HG03469 (cell line): Measurements from ENCODE around the gene RIPPLY1.
"Not testable (repeated sequence)": the region's sequence is repeated elsewhere in the genome, so short reads cannot be mapped to it uniquely, and the experiment has no call there.

ENCODE experiments used
- ATAC-seq: cut with Tn5 transposase; IDR thresholded peaks from one replicate; pipeline ENCODE4 v1.9.1; 2021; ENCODE audit warnings: mild to moderate bottlenecking, moderate library complexity, moderate number of reproducible peaks; ENCODE audit not compliant: unreplicated experiment

Gene RIPPLY1

GRCh38 chrX:106917830-106918500, 14.8 kb upstream of the RIPPLY1 start:
- ATAC-seq, result no peak

- ATAC-seq, result no peak
These were observed 9.7 kb upstream of the RIPPLY1 start for GRCh38 chrX:106912864-106913263.

- ATAC-seq, result no peak
These were observed 3.2 kb upstream of the RIPPLY1 start for GRCh38 chrX:106906361-106906760.

GRCh38 chrX:106905064-106905708, 2.0 kb upstream of the RIPPLY1 start:
- no peak for ATAC-seq

- ATAC-seq, result no peak
These were observed 851 bp upstream of the RIPPLY1 start for GRCh38 chrX:106903856-106904528.

GRCh38 chrX:106902684-106903083, 457 bp downstream of the RIPPLY1 start:
- no peak for ATAC-seq

- ATAC-seq, result no peak
These were observed 1.3 kb downstream of the RIPPLY1 start for GRCh38 chrX:106901781-106902219.

- ATAC-seq, result no peak
These were observed 1.8 kb downstream of the RIPPLY1 start for GRCh38 chrX:106901341-106901740.

- ATAC-seq, result no peak
These were observed 3.3 kb downstream of the RIPPLY1 start for GRCh38 chrX:106899841-106900240.

GRCh38 chrX:106899276-106899675, 3.9 kb downstream of the RIPPLY1 start:
- ATAC-seq, result no peak

- peak; percentile 79 for ATAC-seq
These were observed 4.7 kb downstream of the RIPPLY1 start for GRCh38 chrX:106898462-106898861.

GRCh38 chrX:106897259-106897658, 5.9 kb downstream of the RIPPLY1 start:
- no peak for ATAC-seq

GRCh38 chrX:106894978-106895452, 8.1 kb downstream of the RIPPLY1 start:
- no peak for ATAC-seq

GRCh38 chrX:106894392-106894909, 8.7 kb downstream of the RIPPLY1 start:
- ATAC-seq, result peak; percentile 61

GRCh38 chrX:106891762-106892460, 11.2 kb downstream of the RIPPLY1 start:
- ATAC-seq, result no peak

GRCh38 chrX:106889468-106889867, 13.7 kb downstream of the RIPPLY1 start:
- ATAC-seq, result no peak

- ATAC-seq, result no peak
These were observed 28.0 kb downstream of the RIPPLY1 start for GRCh38 chrX:106875151-106875550.

GRCh38 chrX:106874075-106874474, 29.1 kb downstream of the RIPPLY1 start:
- no peak for ATAC-seq

GRCh38 chrX:106872796-106873195, 30.3 kb downstream of the RIPPLY1 start:
- ATAC-seq, result not testable (repeated sequence)

- ATAC-seq, result no peak
These were observed 39.4 kb downstream of the RIPPLY1 start for GRCh38 chrX:106863697-106864096.
